Measurements from ENCODE around the gene DECR2.
A peak's percentile ranks its signal among the peaks of the same experiment; 100 is the strongest.

DNA sequence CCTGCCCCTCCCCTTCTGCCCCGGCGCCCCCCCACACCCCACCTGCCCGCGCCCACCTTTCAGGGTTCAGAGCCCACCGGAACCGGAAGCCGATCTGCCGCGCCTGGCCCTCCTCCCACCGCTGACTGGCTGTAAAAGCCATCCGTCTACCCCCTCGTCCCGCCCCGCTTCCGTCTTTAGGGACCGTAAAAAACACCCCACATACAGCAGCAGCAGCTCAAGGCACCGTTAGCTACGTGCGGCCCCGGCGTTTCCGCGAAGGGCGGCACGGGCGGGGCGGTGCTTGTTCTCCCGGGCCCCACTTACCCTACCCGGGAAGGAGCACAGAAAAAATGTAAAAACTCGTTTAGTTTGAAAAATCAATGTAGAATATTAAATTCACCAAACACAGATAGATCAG, 31.2 kb upstream of the DECR2 start, which contains the start of gene MRPL28:
- TF ChIP-seq SREBF1 (IDR thresholded peaks at IDR 0.05; ENCODE audit: low read length), result no peak
- TF ChIP-seq, protein P1, sequence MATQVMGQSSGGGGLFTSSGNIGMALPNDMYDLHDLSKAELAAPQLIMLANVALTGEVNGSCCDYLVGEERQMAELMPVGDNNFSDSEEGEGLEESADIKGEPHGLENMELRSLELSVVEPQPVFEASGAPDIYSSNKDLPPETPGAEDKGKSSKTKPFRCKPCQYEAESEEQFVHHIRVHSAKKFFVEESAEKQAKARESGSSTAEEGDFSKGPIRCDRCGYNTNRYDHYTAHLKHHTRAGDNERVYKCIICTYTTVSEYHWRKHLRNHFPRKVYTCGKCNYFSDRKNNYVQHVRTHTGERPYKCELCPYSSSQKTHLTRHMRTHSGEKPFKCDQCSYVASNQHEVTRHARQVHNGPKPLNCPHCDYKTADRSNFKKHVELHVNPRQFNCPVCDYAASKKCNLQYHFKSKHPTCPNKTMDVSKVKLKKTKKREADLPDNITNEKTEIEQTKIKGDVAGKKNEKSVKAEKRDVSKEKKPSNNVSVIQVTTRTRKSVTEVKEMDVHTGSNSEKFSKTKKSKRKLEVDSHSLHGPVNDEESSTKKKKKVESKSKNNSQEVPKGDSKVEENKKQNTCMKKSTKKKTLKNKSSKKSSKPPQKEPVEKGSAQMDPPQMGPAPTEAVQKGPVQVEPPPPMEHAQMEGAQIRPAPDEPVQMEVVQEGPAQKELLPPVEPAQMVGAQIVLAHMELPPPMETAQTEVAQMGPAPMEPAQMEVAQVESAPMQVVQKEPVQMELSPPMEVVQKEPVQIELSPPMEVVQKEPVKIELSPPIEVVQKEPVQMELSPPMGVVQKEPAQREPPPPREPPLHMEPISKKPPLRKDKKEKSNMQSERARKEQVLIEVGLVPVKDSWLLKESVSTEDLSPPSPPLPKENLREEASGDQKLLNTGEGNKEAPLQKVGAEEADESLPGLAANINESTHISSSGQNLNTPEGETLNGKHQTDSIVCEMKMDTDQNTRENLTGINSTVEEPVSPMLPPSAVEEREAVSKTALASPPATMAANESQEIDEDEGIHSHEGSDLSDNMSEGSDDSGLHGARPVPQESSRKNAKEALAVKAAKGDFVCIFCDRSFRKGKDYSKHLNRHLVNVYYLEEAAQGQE (IDR thresholded peaks at IDR 0.05; ENCODE audit: low read depth, low read length), result no peak
- no peak for TF ChIP-seq POLR2AphosphoS5 (IDR thresholded peaks at IDR 0.05; ENCODE audit: low read length)
- TF ChIP-seq, protein P2, sequence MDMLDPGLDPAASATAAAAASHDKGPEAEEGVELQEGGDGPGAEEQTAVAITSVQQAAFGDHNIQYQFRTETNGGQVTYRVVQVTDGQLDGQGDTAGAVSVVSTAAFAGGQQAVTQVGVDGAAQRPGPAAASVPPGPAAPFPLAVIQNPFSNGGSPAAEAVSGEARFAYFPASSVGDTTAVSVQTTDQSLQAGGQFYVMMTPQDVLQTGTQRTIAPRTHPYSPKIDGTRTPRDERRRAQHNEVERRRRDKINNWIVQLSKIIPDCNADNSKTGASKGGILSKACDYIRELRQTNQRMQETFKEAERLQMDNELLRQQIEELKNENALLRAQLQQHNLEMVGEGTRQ (IDR thresholded peaks at IDR 0.05; ENCODE audit: borderline replicate concordance, low read depth, low read length), result no peak
- no peak for TF ChIP-seq FOXK2 (IDR thresholded peaks at IDR 0.05)
- TF ChIP-seq ATF3 (IDR thresholded peaks at IDR 0.05; ENCODE audit: borderline replicate concordance, extremely low read depth, low read depth, low read length), result no peak
- TF ChIP-seq RCOR1 (conservative IDR thresholded peaks at IDR 0.05; ENCODE audit: low read depth, low read length), result no peak
- TF ChIP-seq ELK1 (IDR thresholded peaks at IDR 0.05; ENCODE audit: low read depth, low read length), result peak; percentile 64
- TF ChIP-seq TCF12 (IDR thresholded peaks at IDR 0.05; ENCODE audit: low read depth, low read length), result no peak
- no peak for TF ChIP-seq EZH2 (IDR thresholded peaks at IDR 0.05; ENCODE audit: borderline replicate concordance, control insufficient read depth, low read depth, low read length)

All from GM12878 (cell line).